ENCODE data around the gene PKIB. TPM values are rescaled to one million over a fixed set of nuclear protein-coding genes. Genes with fewer than 3 reads are reported as not detected.
A peak's percentile ranks its signal among the peaks of the same experiment; 100 is the strongest.

The PKIB gene
- 10 to 100 TPM; 46.0 to 56.1 TPM for total RNA-seq
- polyA plus RNA-seq (2013, experiment 1 of 2) = 42.6 TPM
- 43.7 TPM for polyA plus RNA-seq (2013, experiment 2 of 2)
- long read RNA-seq, experiment 1, partial matches to known transcripts = 7 of 26 reads
- long read RNA-seq, experiment 1, other reads (novel, unspliced or antisense) = 15 of 26 reads
- long read RNA-seq, experiment 2, transcript PKIB-205 (5 exons, 1,398 nt) = major isoform, 6 of 41 reads
- long read RNA-seq, experiment 2, partial matches to known transcripts = 0 of 41 reads
- long read RNA-seq, experiment 2, other reads (novel, unspliced or antisense) = 34 of 41 reads
- long read RNA-seq, experiment 3, transcript PKIB-205 (5 exons, 1,398 nt) = major isoform, 11 of 106 reads
- long read RNA-seq, experiment 3, partial matches to known transcripts = 1 of 106 reads
- long read RNA-seq, experiment 3, other reads (novel, unspliced or antisense) = 92 of 106 reads
- long read RNA-seq, experiment 4, partial matches to known transcripts = 1 of 77 reads
- long read RNA-seq, experiment 4, other reads (novel, unspliced or antisense) = 72 of 77 reads

DNA sequence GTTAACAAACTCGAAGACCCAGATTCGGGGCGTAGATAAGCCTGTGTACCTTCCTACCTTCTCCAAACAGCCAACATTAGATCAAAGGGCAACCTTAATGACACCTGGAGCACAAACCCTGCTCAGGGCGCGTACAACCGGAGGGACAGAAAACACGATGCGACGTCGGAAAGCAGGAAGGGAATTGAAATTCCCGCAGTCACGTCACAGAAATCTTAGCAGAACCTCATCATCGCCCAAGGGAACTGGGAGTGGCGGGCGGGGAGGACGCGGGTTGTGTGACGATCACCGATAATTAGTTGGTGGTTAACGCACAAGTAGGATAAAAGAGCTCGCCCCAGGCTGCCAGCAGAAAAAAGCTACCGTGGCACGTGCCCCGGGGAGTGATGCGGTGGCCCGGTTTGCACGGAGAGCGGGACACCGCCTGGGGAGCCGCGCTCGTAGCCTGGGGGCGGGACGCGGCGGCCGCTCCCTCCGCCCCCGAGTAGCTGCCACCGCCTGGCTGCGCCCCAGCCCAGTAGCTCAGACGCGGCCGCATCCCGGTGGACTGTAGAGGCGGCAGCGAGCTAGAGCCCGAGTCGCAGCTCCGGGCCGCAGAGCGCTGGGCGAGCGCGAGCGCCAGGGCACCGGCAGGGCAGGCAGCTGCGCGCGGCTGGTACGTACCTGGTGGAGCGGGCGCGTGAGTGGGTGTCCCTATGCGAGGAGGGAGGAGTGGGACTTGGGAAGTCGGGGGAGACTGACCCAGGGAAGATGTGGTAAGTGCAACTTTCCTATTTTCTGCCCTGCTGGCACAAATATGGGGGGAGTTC lies at the start of gene PKIB:
Gene PKIB, plus strand, starts transcription at position 525 of the 809 bp plus-strand sequence. CDS start 107,390 bp downstream, outside the sequence.
- Histone ChIP-seq H3K4me3 (ENCODE audit: low read length) (peak within 1 kb of the TSS; percentile 91), H3K9me3 (ENCODE audit: control insufficient read depth, low read length) (no peaks in the 10 kb centered on the region), H3K4me1 (ENCODE audit: control insufficient read depth, insufficient read depth, low read length) (no peaks in the 10 kb centered on the region), H3K27ac (ENCODE audit: low read depth, low read length) (no peak within 1 kb of the TSS), H3K27me3 (ENCODE audit: control insufficient read depth, insufficient read depth, low read length, poor library complexity, severe bottlenecking) (peaks cover 30% of the 10 kb centered on the region), H3K9ac (ENCODE audit: extremely low read depth, low read length, poor library complexity, severe bottlenecking) (peak within 1 kb of the TSS; percentile 42), H3K36me3 (ENCODE audit: control insufficient read depth, insufficient read depth, low read length) (no peaks in the 10 kb centered on the region)
- DNase-seq = peak; percentile 86
- peaks cover 21% of the 10 kb centered on the region for H3K27me3 Mint-ChIP-seq (ENCODE audit: insufficient read depth)
- H3K27ac Mint-ChIP-seq = peak within 1 kb of the TSS; percentile 87
- peak within 1 kb of the TSS; percentile 56 for H3K4me3 Mint-ChIP-seq
- TF ChIP-seq, protein P1, sequence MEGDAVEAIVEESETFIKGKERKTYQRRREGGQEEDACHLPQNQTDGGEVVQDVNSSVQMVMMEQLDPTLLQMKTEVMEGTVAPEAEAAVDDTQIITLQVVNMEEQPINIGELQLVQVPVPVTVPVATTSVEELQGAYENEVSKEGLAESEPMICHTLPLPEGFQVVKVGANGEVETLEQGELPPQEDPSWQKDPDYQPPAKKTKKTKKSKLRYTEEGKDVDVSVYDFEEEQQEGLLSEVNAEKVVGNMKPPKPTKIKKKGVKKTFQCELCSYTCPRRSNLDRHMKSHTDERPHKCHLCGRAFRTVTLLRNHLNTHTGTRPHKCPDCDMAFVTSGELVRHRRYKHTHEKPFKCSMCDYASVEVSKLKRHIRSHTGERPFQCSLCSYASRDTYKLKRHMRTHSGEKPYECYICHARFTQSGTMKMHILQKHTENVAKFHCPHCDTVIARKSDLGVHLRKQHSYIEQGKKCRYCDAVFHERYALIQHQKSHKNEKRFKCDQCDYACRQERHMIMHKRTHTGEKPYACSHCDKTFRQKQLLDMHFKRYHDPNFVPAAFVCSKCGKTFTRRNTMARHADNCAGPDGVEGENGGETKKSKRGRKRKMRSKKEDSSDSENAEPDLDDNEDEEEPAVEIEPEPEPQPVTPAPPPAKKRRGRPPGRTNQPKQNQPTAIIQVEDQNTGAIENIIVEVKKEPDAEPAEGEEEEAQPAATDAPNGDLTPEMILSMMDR (conservative IDR thresholded peaks at IDR 0.05) = peak; percentile 60
- WGBS, 2 experiments (ENCODE audit: insufficient coverage in 1 of 2, insufficient read length in 1 of 2) = 4 to 28% methylated on average over 33 to 66 of the region's 66 CpGs
- H3K9me3 Mint-ChIP-seq = peaks cover under 1% of the 10 kb centered on the region
- peaks cover 8% of the 10 kb centered on the region for H3K4me1 Mint-ChIP-seq
- peaks cover 27% of the 10 kb centered on the region for H3K36me3 Mint-ChIP-seq (ENCODE audit: low read depth)

- Histone ChIP-seq H3K4me1 (ENCODE audit: control insufficient read depth, insufficient read depth, low read length) (peaks cover under 1% of the 10 kb centered on the region), H3K9ac (ENCODE audit: extremely low read depth, low read length, poor library complexity, severe bottlenecking) (no peak overlapping the region), H3K9me3 (ENCODE audit: control insufficient read depth, low read length) (peaks cover 20% of the 10 kb centered on the region), H3K4me3 (ENCODE audit: low read length) (no peak overlapping the region), H3K27ac (ENCODE audit: low read depth, low read length) (no peak overlapping the region), H3K36me3 (ENCODE audit: control insufficient read depth, insufficient read depth, low read length) (no peaks in the 10 kb centered on the region), H3K27me3 (ENCODE audit: control insufficient read depth, insufficient read depth, low read length, poor library complexity, severe bottlenecking) (no peaks in the 10 kb centered on the region)
- H3K27ac Mint-ChIP-seq = peak overlapping the region; percentile 37
- peak; percentile 53 for DNase-seq
- 90 to 93% methylated on average over 5 to 8 of the region's 8 CpGs for WGBS, 2 experiments (ENCODE audit: insufficient coverage in 1 of 2, insufficient read length in 1 of 2)
- no peak overlapping the region for H3K4me3 Mint-ChIP-seq
- H3K36me3 Mint-ChIP-seq (ENCODE audit: low read depth) = peaks cover 40% of the 10 kb centered on the region
- H3K4me1 Mint-ChIP-seq = peaks cover 11% of the 10 kb centered on the region
- H3K9me3 Mint-ChIP-seq = peaks cover 44% of the 10 kb centered on the region
- H3K27me3 Mint-ChIP-seq (ENCODE audit: insufficient read depth) = no peaks in the 10 kb centered on the region
- TF ChIP-seq, protein P1 (conservative IDR thresholded peaks at IDR 0.05) = peak; percentile 16
Measured at GRCh38 chr6:122563364-122564052, 46.7 kb upstream of the PKIB start.

GRCh38 chr6:122564230-122564629 lies 46.0 kb upstream of the PKIB start:
- no peaks in the 10 kb centered on the region for H3K27me3 Mint-ChIP-seq (ENCODE audit: insufficient read depth)
- no peak for DNase-seq
- no peak overlapping the region for H3K9ac ChIP-seq (ENCODE audit: extremely low read depth, low read length, poor library complexity, severe bottlenecking)
- no peaks in the 10 kb centered on the region for H3K36me3 ChIP-seq (ENCODE audit: control insufficient read depth, insufficient read depth, low read length)
- TF ChIP-seq, protein P1 (conservative IDR thresholded peaks at IDR 0.05) = no peak
- H3K4me3 ChIP-seq (ENCODE audit: low read length) = no peak overlapping the region
- no peak overlapping the region for H3K27ac ChIP-seq (ENCODE audit: low read depth, low read length)
- peaks cover 6% of the 10 kb centered on the region for H3K4me1 ChIP-seq (ENCODE audit: control insufficient read depth, insufficient read depth, low read length)
- peaks cover 20% of the 10 kb centered on the region for H3K9me3 ChIP-seq (ENCODE audit: control insufficient read depth, low read length)
- H3K4me1 Mint-ChIP-seq = peaks cover 11% of the 10 kb centered on the region
- 96 to 100% methylated on average over 1 to 3 of the region's 3 CpGs for WGBS, 2 experiments (ENCODE audit: insufficient coverage in 1 of 2, insufficient read length in 1 of 2)
- no peaks in the 10 kb centered on the region for H3K27me3 ChIP-seq (ENCODE audit: control insufficient read depth, insufficient read depth, low read length, poor library complexity, severe bottlenecking)
- no peak overlapping the region for H3K27ac Mint-ChIP-seq
- peaks cover 38% of the 10 kb centered on the region for H3K9me3 Mint-ChIP-seq
- no peak overlapping the region for H3K4me3 Mint-ChIP-seq
- peaks cover 41% of the 10 kb centered on the region for H3K36me3 Mint-ChIP-seq (ENCODE audit: low read depth)
